ENCODE measurements around the gene GLB1L2.

- TF ChIP-seq, protein P1, sequence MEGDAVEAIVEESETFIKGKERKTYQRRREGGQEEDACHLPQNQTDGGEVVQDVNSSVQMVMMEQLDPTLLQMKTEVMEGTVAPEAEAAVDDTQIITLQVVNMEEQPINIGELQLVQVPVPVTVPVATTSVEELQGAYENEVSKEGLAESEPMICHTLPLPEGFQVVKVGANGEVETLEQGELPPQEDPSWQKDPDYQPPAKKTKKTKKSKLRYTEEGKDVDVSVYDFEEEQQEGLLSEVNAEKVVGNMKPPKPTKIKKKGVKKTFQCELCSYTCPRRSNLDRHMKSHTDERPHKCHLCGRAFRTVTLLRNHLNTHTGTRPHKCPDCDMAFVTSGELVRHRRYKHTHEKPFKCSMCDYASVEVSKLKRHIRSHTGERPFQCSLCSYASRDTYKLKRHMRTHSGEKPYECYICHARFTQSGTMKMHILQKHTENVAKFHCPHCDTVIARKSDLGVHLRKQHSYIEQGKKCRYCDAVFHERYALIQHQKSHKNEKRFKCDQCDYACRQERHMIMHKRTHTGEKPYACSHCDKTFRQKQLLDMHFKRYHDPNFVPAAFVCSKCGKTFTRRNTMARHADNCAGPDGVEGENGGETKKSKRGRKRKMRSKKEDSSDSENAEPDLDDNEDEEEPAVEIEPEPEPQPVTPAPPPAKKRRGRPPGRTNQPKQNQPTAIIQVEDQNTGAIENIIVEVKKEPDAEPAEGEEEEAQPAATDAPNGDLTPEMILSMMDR (IDR thresholded peaks at IDR 0.05 in 8 of 11, conservative IDR thresholded peaks at IDR 0.05 in 3 of 11), result no peak
- no peak for TF ChIP-seq POLR2A (IDR thresholded peaks at IDR 0.05)
Observed at GRCh38 chr11:134338654-134339053, 6.9 kb downstream of the GLB1L2 start.

Data from spleen (tissue), 7 donors.